Loucy (cell line): Measurements from ENCODE around the gene TMEM132C.

ENCODE experiments used
- H2AFZ ChIP-seq: fragments of 200-600 bp; sonication (generic); 2 replicates; pipeline ENCODE4 v1.6.0; 2016; ENCODE audit warnings: antibody characterized with exemption, mild to moderate bottlenecking, low read length, moderate library complexity
- H3F3A ChIP-seq: fragments of 200-600 bp; 2 replicates; pipeline ENCODE4 v1.6.0; 2016; ENCODE audit warnings: antibody characterized with exemption, low read depth, mild to moderate bottlenecking
- H3K27me3 ChIP-seq: fragments of 200-600 bp; sonication (generic); 2 replicates; pipeline ENCODE4 v1.6.1; 2014; ENCODE audit warnings: low read length, mild to moderate bottlenecking; ENCODE audit not compliant: insufficient read depth, poor library complexity, severe bottlenecking
- H3K36me3 ChIP-seq: fragments of 200-600 bp; sonication (generic); 2 replicates; pipeline ENCODE4 v1.6.1; 2016; ENCODE audit warnings: low read length; ENCODE audit not compliant: insufficient read depth
- H3K4me1 ChIP-seq: fragments of 200-600 bp; sonication (generic); 2 replicates; pipeline ENCODE4 v1.5.1; 2014; ENCODE audit warnings: low read length, mild to moderate bottlenecking; ENCODE audit not compliant: insufficient read depth, poor library complexity, severe bottlenecking
- H3K4me2 ChIP-seq: fragments of 200-600 bp; sonication (generic); 2 replicates; pipeline ENCODE4 v1.6.0; 2014; ENCODE audit warnings: antibody characterized with exemption, low read length, low read depth, mild to moderate bottlenecking; ENCODE audit not compliant: poor library complexity, severe bottlenecking
- H3K4me3 ChIP-seq: fragments of 200-600 bp; sonication (generic); 2 replicates; pipeline ENCODE4 v1.5.1; 2014; ENCODE audit warnings: low read length, mild to moderate bottlenecking, mixed read lengths; ENCODE audit not compliant: poor library complexity, severe bottlenecking
- H3K79me2 ChIP-seq: fragments of 200-600 bp; sonication (generic); 2 replicates; pipeline ENCODE4 v1.6.1; 2014; ENCODE audit warnings: low read length; ENCODE audit not compliant: insufficient read depth
- H3K9ac ChIP-seq: fragments of 200-600 bp; sonication (generic); 2 replicates; pipeline ENCODE4 v1.6.0; 2014; ENCODE audit warnings: mild to moderate bottlenecking, low read depth, low read length, moderate library complexity; ENCODE audit not compliant: poor library complexity, severe bottlenecking
- H3K9me2 ChIP-seq: fragments of 200-600 bp; sonication (generic); replicated peaks from 2 replicates; pipeline ENCODE4 v1.6.1; 2016; ENCODE audit warnings: low read depth, low read length, mixed read lengths
- H3K9me3 ChIP-seq: fragments of 200-600 bp; sonication (generic); 2 replicates; pipeline ENCODE4 v1.6.1; 2014; ENCODE audit warnings: mild to moderate bottlenecking, antibody characterized with exemption, low read length, low read depth; ENCODE audit not compliant: insufficient read depth
- H4K20me1 ChIP-seq: fragments of 200-600 bp; sonication (generic); 2 replicates; pipeline ENCODE4 v1.6.0; 2014; ENCODE audit warnings: antibody characterized with exemption, low read length, mild to moderate bottlenecking; ENCODE audit not compliant: insufficient read depth, poor library complexity, severe bottlenecking
- EZH2phosphoT487 ChIP-seq: fragments of 200-600 bp; IDR thresholded peaks from 2 replicates; pipeline ENCODE4 v1.6.1; 2018; ENCODE audit warnings: antibody characterized with exemption, mild to moderate bottlenecking, moderate library complexity, borderline replicate concordance
- TF ChIP-seq, protein P1 (sequence below): fragments of 200-600 bp; sonication (generic); conservative IDR thresholded peaks from 2 replicates; pipeline ENCODE4 v1.5.1; 2014; ENCODE audit warnings: mild to moderate bottlenecking, antibody characterized with exemption, low read length

The TMEM132C gene

DNA sequence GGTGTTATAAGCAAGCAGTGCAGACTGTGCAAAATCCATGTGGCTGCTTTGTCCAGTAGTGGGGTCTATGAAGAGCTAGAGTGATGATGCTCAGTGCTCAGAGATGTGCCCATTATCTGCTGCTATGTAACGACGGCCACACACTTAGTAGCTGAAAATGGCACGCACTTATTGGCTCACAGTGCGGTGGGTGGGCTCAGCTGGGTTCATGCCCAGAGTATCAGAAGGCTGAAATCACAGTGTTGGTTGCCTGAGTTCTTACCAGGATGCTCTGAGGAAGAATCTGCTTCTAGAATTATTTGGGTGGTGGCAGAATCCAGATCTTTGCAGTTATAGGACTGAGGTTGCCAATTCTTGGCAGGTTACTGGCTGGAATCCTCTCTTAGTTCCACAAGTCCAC, 432.1 kb downstream of the TMEM132C start:
- H3K4me2 ChIP-seq: no peak overlapping the region
- TF ChIP-seq EZH2phosphoT487: no peak
- TF ChIP-seq, protein P1, sequence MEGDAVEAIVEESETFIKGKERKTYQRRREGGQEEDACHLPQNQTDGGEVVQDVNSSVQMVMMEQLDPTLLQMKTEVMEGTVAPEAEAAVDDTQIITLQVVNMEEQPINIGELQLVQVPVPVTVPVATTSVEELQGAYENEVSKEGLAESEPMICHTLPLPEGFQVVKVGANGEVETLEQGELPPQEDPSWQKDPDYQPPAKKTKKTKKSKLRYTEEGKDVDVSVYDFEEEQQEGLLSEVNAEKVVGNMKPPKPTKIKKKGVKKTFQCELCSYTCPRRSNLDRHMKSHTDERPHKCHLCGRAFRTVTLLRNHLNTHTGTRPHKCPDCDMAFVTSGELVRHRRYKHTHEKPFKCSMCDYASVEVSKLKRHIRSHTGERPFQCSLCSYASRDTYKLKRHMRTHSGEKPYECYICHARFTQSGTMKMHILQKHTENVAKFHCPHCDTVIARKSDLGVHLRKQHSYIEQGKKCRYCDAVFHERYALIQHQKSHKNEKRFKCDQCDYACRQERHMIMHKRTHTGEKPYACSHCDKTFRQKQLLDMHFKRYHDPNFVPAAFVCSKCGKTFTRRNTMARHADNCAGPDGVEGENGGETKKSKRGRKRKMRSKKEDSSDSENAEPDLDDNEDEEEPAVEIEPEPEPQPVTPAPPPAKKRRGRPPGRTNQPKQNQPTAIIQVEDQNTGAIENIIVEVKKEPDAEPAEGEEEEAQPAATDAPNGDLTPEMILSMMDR: no peak

DNA sequence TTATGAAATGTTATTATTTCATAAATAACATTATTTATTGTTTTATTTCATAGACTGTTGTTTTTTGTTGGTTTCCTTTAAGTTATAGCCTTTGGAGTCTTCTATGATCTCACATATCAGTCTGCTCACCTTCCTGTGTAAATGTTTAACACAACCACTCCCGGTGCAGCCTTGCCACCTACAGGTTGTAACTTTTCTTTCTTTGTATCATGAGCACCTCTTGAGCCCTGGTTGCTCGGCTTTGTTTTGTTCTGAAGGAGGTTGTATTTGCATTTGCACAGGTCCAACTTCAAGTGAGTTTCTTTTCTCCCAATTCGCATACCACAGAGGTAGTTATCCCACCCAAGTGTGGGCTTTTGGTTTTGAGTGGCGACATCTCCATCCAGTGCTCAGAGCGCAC, 435.4 kb downstream of the TMEM132C start:
- no peak overlapping the region for H2AFZ ChIP-seq
- H3K27me3 ChIP-seq: no peaks in the 10 kb centered on the region
- H3K4me1 ChIP-seq: no peaks in the 10 kb centered on the region
- H3K9me2 ChIP-seq: no peaks in the 10 kb centered on the region
- H3K9ac ChIP-seq: no peak overlapping the region
- H3K4me3 ChIP-seq: no peak overlapping the region
- no peaks in the 10 kb centered on the region for H3K36me3 ChIP-seq
- H4K20me1 ChIP-seq: no peaks in the 10 kb centered on the region
- H3K9me3 ChIP-seq: no peaks in the 10 kb centered on the region
- no peak for TF ChIP-seq EZH2phosphoT487
- TF ChIP-seq, protein P1: no peak
- no peaks in the 10 kb centered on the region for H3K79me2 ChIP-seq
- H3K4me2 ChIP-seq: no peak overlapping the region
- no peaks in the 10 kb centered on the region for H3F3A ChIP-seq

More for the DNA sequence above, 432.1 kb downstream of the TMEM132C start:
- H3K4me1 ChIP-seq: no peaks in the 10 kb centered on the region
- H3K9me2 ChIP-seq: no peaks in the 10 kb centered on the region
- no peaks in the 10 kb centered on the region for H3K9me3 ChIP-seq
- H3K9ac ChIP-seq: no peak overlapping the region
- H3K27me3 ChIP-seq: no peaks in the 10 kb centered on the region
- no peak overlapping the region for H3K4me3 ChIP-seq
- H3K36me3 ChIP-seq: no peaks in the 10 kb centered on the region
- H2AFZ ChIP-seq: no peak overlapping the region
- no peaks in the 10 kb centered on the region for H4K20me1 ChIP-seq
- H3F3A ChIP-seq: no peaks in the 10 kb centered on the region
- H3K79me2 ChIP-seq: no peaks in the 10 kb centered on the region

DNA sequence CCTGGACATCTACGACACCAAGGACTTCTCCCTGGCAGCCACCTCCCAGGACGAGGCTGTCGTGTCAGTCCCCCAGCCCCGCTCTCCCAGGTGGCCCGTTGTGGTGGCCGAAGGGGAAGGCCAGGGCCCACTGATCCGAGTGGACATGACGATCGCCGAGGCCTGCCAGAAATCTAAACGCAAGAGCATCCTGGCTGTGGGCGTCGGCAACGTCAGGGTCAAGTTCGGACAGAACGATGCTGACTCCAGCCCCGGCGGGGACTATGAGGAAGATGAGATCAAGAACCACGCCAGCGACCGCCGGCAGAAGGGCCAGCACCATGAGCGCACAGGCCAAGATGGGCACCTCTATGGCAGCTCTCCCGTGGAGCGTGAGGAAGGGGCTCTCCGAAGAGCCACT, 438.2 kb downstream of the TMEM132C start:
- H3K79me2 ChIP-seq: no peaks in the 10 kb centered on the region
- H3K4me3 ChIP-seq: no peak overlapping the region
- H3K36me3 ChIP-seq: no peaks in the 10 kb centered on the region
- H4K20me1 ChIP-seq: no peaks in the 10 kb centered on the region
- H3K9ac ChIP-seq: no peak overlapping the region
- TF ChIP-seq, protein P1: no peak
- TF ChIP-seq EZH2phosphoT487: no peak
- H3K9me2 ChIP-seq: no peaks in the 10 kb centered on the region
- H3K4me2 ChIP-seq: no peak overlapping the region
- no peak overlapping the region for H2AFZ ChIP-seq
- no peaks in the 10 kb centered on the region for H3K9me3 ChIP-seq
- no peaks in the 10 kb centered on the region for H3K27me3 ChIP-seq
- H3F3A ChIP-seq: no peaks in the 10 kb centered on the region
- H3K4me1 ChIP-seq: no peaks in the 10 kb centered on the region
